Neutrophil (primary cell): ENCODE measurements around the gene CAMK2B.

Experiments used
- H3K27ac ChIP-seq: fragments of 200-600 bp; sonication (generic); 2 replicates; pipeline ENCODE4 v1.5.1; 2016; ENCODE audit warnings: mild to moderate bottlenecking, moderate library complexity
- H3K27me3 ChIP-seq: fragments of 200-600 bp; sonication (generic); 2 replicates; pipeline ENCODE4 v1.6.0; 2016; ENCODE audit warnings: mild to moderate bottlenecking
- H3K36me3 ChIP-seq: fragments of 200-600 bp; sonication (generic); 2 replicates; pipeline ENCODE4 v1.5.1; 2017
- H3K4me1 ChIP-seq, 2 experiments: fragments of 200-600 bp in 1 of 2; sonication (generic) in 1 of 2; 1 replicate in 1 of 2; 2 replicates in 1 of 2; pipeline versions ENCODE4 v1.5.1 to v1.6.1; 2013 to 2016; ENCODE audit warnings: low read depth in 1 of 2, low read length in 1 of 2, mild to moderate bottlenecking in 1 of 2, moderate library complexity in 1 of 2; ENCODE audit not compliant: control insufficient read depth in 1 of 2, insufficient read depth in 1 of 2
- H3K4me3 ChIP-seq, 2 experiments: fragments of 200-600 bp in 1 of 2; sonication (generic) in 1 of 2; 1 replicate in 1 of 2; 2 replicates in 1 of 2; pipeline ENCODE4 v1.5.1; 2013 to 2016; ENCODE audit warnings: low read depth in 1 of 2, low read length in 1 of 2, mild to moderate bottlenecking in 1 of 2, moderate library complexity in 1 of 2
- H3K9me3 ChIP-seq: fragments of 200-600 bp; sonication (generic); 2 replicates; pipeline ENCODE4 v1.5.1; 2016
- CTCF ChIP-seq: fragments of 200-600 bp; sonication (generic); IDR thresholded peaks from 2 replicates; pipeline ENCODE4 v1.5.1; 2016; ENCODE audit warnings: antibody characterized with exemption

Gene CAMK2B

GRCh38 chr7:44329888-44330287, 4.5 kb upstream of the CAMK2B start:
- Histone ChIP-seq H3K4me3 (no peak overlapping the region), H3K27ac (no peak overlapping the region), H3K4me1 (no peaks in the 10 kb centered on the region), H3K36me3 (no peaks in the 10 kb centered on the region), H3K27me3 (peaks cover 38% of the 10 kb centered on the region), H3K9me3 (no peaks in the 10 kb centered on the region)
- TF ChIP-seq CTCF, result no peak

GRCh38 chr7:44329081-44329480, 3.7 kb upstream of the CAMK2B start:
- H3K9me3 ChIP-seq, result no peaks in the 10 kb centered on the region
- no peak for TF ChIP-seq CTCF
- no peak overlapping the region for H3K4me3 ChIP-seq
- peaks cover 46% of the 10 kb centered on the region for H3K27me3 ChIP-seq
- H3K36me3 ChIP-seq, result no peaks in the 10 kb centered on the region
- H3K27ac ChIP-seq, result no peak overlapping the region
- no peaks in the 10 kb centered on the region for H3K4me1 ChIP-seq

GRCh38 chr7:44327981-44328380, 2.6 kb upstream of the CAMK2B start:
- Histone ChIP-seq H3K4me1 (no peaks in the 10 kb centered on the region), H3K4me3 (no peak overlapping the region), H3K36me3 (no peaks in the 10 kb centered on the region), H3K27ac (no peak overlapping the region), H3K9me3 (no peaks in the 10 kb centered on the region), H3K27me3 (peaks cover 57% of the 10 kb centered on the region)
- no peak for TF ChIP-seq CTCF

- H3K4me1 ChIP-seq, result no peaks in the 10 kb centered on the region
- no peak overlapping the region for H3K4me3 ChIP-seq
- H3K36me3 ChIP-seq, result no peaks in the 10 kb centered on the region
These were observed 1.1 kb upstream of the CAMK2B start for GRCh38 chr7:44326261-44327125.

GRCh38 chr7:44325811-44326241, 432 bp upstream of the CAMK2B start:
- H3K27ac ChIP-seq, result no peak overlapping the region
- H3K9me3 ChIP-seq, result no peaks in the 10 kb centered on the region
- no peak for TF ChIP-seq CTCF
- H3K4me1 ChIP-seq, result no peaks in the 10 kb centered on the region
- H3K27me3 ChIP-seq, result peaks cover 65% of the 10 kb centered on the region
- no peak overlapping the region for H3K4me3 ChIP-seq
- H3K36me3 ChIP-seq, result no peaks in the 10 kb centered on the region

More at GRCh38 chr7:44326261-44327125, 1.1 kb upstream of the CAMK2B start:
- no peaks in the 10 kb centered on the region for H3K9me3 ChIP-seq
- peaks cover 65% of the 10 kb centered on the region for H3K27me3 ChIP-seq
- H3K27ac ChIP-seq, result no peak overlapping the region
- TF ChIP-seq CTCF, result no peak
